ENCODE data around the gene HTRA1. TPM values are rescaled to one million over a fixed set of nuclear protein-coding genes. Genes with fewer than 3 reads are reported as not detected.

The HTRA1 gene
- total RNA-seq, 1 donor from 2014 or later: 102 TPM

- DNase-seq: peak; percentile 60
Measured at GRCh38 chr10:122474131-122474818, 12.9 kb downstream of the HTRA1 start.

DNA sequence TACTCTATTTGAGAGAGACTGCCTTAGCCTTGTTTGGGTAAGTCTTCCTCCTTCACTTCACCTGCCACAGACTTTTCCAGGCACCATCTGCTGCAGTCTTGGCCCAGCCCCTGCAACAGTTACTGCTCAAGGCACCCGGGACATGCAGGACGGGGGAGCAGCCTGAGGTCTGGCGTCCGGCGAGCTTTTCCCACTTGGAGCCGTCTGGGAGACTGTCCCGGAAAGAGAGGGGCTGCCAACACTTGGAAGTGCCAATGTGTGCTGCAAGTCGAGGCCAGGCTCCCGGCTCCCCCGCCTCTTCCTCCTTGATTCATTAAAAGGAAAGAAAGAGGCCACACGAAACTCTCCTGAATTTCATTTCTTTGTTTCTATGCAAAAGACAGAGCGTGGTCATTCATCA lies 13.7 kb downstream of the HTRA1 start:
- DNase-seq: peak; percentile 67

DNA sequence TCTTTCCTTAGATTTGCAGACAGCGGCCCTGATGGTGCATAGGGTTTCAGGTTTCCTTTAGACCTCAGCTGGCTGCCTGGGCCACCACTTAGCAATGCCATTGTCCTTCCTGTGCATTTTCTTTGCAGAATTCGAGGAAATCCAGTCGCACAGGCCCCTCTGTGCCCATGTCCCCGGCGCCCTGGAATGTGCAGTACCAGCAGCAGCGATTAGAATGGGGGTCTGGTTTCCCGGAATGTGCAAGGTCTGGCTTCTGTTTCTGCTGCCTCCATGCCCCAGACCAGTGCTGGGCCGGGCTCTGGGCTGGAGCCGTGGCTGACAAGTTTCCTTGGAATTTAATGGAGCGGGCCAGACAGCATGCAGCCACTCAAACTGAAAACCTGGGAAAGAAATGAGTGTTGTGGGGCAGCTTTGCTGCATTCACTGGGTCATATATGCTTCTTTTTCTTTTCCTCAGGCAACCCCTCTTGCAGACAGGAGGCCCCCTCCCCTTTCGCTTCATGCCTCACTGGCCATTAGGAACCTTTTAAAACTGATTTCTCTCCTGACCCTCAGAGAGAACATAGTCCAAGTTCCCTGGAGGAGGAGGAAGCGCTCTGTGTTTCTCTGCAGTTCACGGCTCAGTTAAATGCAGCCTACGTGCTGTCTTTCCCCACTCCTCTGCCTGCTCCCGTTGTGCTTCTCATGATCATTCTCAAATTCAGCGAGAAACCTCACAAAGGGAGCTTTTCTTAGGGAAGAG lies 14.4 kb downstream of the HTRA1 start:
- DNase-seq: no peak

DNA sequence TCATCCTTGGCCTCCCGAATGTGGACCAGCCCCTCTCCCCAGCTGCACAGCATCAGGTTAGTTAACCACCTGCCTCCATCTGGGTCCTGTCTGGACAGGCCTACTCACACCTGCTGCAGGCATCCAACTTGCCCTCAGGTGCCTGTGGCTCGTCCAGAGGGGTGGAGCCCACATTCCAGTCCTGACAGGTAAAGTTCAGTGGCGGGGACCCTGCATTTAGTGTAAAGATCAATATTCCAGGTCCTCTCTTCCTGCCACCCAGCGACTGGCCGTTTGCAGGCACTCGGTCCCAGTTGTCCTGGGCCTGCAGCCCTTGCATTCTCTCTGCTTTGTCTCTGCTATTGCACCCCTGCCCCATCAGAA lies 15.0 kb downstream of the HTRA1 start:
- DNase-seq: no peak

GRCh38 chr10:122477436-122477835 lies 16.1 kb downstream of the HTRA1 start:
- DNase-seq: no peak

GRCh38 chr10:122478971-122479370 lies 17.6 kb downstream of the HTRA1 start:
- DNase-seq: no peak

GRCh38 chr10:122480146-122480833 lies 18.9 kb downstream of the HTRA1 start:
- DNase-seq: no peak

DNA sequence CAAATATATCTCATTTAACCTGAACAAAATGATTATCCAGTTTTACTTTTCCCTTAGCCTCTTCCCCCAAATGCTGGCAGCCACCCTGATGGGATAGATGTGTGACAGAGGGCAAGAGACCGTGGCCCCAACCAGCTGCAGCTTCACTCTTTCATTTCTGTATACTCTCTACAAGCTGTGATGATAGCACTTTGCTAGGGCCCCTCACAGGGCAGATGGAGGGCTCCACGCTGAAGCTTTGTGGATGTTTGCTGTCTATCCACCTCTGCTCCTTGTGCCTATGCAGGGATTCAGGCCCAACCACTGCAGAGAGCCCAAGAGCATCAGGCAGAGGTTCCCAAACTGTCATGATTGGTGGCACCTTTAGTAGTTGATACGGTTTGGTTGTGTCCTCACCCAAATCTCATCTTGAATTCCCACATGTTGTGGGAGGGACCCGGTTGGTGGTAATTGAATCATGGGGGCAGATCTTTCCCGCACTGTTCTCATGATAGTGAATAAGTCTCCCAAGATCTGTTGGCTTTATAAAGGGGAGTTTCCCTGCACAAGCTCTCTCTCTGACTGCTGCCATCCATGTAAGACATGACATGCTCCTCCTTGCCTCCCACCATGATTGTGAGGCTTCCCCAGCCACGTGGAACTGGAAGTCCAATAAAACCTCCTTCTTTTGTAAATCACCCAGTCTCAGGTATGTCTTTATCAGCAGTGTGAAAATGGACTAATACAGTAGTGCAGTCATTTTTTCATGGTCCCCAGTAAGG lies 20.1 kb downstream of the HTRA1 start:
- DNase-seq: no peak

DNA sequence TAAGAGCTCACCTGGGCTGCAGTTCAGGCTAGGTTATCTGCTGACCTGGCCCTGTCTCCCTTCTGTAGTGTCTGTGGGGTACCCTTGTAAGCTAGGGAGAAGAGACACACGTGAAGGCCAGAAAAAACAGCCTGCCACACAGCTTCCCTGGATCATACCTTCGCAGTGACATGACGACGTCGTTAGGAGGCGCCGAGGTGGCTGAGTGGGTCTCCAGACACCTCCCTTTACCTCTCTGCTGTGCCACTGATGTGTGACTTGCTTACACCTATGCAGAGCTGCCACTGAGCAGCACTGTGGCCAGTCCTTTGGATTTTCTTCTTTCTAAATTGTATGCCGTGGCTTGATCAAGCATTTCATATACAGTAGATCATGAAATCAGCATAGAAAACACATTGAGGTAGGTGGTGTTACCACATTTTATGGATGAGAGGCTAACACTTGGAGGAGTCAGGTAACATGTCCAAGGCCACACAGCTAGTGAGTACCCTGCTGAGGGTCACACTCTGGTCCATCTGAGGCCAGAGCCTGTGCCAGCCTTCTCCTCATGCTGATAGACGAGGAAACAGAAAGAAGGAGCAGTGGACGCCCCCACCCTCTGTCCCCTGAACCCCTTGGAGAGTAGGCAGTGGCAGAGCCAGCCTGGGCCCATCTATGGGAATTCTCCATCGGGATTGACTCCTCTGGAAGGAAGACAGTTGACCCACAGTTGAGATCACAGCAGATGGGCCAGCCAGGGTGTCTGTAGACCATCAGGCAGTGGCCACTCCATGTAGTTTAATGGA lies 23.1 kb downstream of the HTRA1 start:
- no peak for DNase-seq

- peak; percentile 85 for DNase-seq
Measured at GRCh38 chr10:122485670-122486069, 24.3 kb downstream of the HTRA1 start.

DNA sequence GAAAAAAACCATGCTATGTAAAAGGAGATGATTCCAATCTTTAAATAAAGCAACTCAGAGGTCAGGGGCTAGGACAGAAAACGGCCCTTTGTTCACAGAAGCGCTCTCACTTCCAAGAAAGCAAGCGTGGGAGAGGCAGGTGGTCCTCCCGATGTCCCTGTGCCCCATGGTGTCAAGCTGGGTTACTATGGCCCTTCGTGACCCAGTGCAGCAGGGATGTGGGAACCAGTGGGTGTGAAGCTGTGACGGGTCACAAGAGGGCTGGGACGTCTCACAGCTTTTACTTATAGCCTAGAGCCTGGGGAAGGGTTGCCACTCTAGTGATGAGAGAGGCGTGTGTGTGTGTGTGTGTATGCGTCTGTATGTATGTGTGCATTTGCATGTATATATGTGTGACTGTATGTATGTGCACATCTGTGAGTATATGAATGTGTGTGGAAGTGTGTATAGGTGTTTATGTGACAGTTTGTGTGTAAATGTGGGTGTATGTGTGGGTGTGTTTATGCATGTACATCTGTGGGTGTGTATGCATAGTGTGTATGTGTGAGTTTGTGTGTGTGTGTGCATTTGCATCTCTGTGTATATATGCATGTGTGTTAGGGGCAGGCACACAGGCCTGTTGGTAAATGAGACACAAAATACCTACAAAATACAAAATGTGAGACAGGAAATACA lies 25.2 kb downstream of the HTRA1 start:
- DNase-seq: no peak

DNA sequence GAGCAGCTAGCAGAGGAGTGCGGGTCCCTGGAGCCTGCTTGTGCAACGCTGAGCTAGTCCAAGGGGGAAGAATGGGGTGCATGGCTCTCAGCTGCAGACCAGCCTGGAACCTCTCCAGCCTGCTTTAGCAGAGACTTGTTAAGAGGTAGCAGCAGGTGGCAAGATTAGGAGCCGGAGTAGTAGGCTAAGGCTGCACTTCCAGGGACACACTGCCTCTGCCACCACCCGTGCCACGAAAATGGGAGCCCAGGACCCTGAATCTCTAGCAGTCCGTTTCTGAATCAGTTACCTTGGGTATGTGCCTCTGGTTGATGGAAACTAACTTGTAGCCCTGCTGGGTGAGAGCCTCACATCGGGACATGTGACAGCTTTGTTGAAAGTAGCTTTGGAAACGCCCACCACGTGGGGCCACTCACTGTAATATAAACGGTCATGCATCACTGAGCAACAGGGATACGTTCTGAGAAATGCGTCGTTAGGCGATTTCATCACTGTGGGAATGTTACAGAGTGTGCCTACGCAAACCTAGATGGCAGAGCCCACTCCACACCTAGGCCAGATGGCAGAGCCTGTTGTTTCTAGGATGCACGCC lies 25.9 kb downstream of the HTRA1 start:
- peak; percentile 76 for DNase-seq

- DNase-seq: no peak
Measured at GRCh38 chr10:122490268-122490667, 28.9 kb downstream of the HTRA1 start.

DNA sequence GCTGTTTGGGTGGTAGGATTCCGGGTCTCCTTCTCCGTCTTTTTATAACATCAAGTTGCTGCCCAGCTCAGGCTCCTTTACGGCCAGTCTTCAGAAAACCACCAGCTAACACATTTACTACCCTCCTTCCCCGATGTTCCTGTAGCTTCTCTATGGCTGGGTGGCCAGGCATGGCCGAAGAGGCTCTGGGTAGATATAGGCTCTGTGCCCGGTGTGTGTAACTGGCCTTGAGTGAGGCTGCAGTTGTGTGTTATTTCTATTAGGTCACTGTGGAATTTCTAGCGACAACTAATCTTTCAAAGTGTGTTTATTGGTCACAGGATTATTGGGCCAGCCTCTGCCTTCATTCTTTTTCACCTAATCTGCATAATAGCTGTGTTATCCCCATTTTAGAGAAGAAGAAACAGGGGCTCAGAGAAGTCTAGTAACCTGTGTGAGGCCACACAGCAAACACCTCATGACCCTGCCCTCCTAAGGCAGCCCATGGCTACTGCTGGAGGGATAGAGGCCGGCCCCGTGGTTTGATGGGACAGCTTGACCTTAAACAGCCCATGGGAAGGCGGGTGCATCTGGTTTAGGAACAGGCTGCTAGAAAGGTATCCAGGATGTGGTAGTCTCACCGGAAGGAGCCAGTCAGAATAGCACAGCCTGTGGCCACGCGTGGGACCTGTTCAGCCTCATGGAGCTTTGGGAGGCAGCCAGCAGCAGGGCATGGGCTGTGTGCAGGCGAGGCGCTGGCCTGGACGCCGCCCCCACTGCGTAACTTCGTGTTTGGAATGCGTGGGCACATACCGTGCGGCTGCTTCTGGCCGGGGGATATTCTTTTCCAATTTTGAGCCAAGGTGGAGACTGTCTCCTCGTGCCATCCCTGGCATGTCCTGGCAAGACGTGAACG lies 29.7 kb downstream of the HTRA1 start:
- no peak for DNase-seq

GRCh38 chr10:122492006-122492405 lies 30.7 kb downstream of the HTRA1 start:
- DNase-seq: no peak

- DNase-seq: peak; percentile 89
Measured at GRCh38 chr10:122492999-122493481, 31.7 kb downstream of the HTRA1 start.

DNA sequence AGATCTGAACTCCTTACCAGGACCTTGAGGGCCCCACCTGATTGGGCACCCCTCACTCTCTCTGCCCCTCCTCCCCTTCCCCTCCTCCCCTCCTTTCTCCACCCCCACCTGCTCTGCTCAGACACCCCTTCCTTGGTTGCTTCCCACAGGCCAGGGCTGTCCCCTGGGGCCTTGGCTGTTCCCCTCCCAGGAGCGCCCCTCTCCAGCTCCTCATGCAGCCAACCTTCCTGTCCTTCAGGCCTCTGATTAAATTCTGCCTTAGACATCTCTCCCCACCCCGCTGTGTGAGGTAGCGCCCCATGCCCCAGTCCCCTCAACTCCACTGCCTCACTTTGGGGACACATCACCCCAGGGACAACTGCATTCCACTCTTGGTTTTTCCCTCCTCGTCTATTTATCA lies 32.4 kb downstream of the HTRA1 start:
- DNase-seq: no peak

- DNase-seq: no peak
Measured at GRCh38 chr10:122494173-122494820, 32.9 kb downstream of the HTRA1 start.

- no peak for DNase-seq
Measured at GRCh38 chr10:122494833-122495232, 33.5 kb downstream of the HTRA1 start.

Data from tongue (tissue), 2 donors.